ENCODE data around the gene TENT4A.

Gene TENT4A

DNA sequence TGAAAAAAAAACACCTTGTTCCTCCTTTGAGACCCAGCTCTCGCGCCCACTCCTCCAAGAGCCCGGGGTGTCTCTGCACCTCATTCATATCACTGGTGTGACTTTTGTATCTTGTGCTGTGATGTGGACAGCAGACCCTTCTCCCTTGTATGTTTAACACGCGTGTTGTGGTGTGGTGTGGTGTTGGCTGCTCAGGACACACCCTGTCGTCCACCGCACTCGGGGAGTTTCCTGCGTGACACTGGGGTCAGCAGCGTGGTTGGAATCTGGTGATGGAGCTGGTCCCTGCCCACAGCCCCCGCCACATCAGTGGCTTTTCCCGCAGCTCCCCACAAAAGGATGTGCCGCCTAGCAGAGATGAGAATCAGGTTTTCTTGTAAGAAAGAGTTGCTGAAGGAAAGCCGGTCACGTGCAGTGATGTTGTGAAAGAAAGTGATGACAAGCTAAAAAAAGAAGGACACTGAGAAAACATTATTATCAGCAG is 61.5 kb downstream of the TENT4A start:
- POLR2A ChIA-PET (ENCODE audit: low non-redundant PET): no interaction called here
- no peak for DNase-seq (ENCODE audit: low spot score)
- peak overlapping the region; percentile 46 for H3K27ac ChIP-seq
- CTCF ChIA-PET: no interaction called here
- TF ChIP-seq, protein P1, sequence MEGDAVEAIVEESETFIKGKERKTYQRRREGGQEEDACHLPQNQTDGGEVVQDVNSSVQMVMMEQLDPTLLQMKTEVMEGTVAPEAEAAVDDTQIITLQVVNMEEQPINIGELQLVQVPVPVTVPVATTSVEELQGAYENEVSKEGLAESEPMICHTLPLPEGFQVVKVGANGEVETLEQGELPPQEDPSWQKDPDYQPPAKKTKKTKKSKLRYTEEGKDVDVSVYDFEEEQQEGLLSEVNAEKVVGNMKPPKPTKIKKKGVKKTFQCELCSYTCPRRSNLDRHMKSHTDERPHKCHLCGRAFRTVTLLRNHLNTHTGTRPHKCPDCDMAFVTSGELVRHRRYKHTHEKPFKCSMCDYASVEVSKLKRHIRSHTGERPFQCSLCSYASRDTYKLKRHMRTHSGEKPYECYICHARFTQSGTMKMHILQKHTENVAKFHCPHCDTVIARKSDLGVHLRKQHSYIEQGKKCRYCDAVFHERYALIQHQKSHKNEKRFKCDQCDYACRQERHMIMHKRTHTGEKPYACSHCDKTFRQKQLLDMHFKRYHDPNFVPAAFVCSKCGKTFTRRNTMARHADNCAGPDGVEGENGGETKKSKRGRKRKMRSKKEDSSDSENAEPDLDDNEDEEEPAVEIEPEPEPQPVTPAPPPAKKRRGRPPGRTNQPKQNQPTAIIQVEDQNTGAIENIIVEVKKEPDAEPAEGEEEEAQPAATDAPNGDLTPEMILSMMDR (conservative IDR thresholded peaks at IDR 0.05; ENCODE audit: low read depth): no peak

DNA sequence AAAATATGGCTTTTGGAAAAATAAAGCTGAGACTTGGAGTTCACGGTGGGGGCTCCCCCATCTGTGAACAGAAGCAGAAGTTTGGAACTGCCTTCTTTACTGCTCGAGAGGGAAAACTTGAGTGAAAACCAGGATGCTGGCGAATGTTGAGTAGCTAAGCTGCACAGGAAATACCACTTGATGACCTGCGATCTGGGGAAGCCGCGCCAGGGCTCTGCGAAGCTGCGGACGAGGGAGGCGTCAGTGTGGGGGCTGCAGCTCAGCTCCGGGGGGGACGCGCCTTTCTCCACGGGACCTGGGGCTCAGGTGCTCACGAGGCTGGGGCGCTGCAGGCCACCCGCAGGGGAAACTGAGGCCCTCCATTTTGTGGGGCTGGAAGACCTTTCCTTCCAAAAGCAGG is 62.3 kb downstream of the TENT4A start:
- no peak for DNase-seq (ENCODE audit: low spot score)
- POLR2A ChIA-PET (ENCODE audit: low non-redundant PET): no interaction called here
- TF ChIP-seq, protein P1 (conservative IDR thresholded peaks at IDR 0.05; ENCODE audit: low read depth): no peak
- H3K27ac ChIP-seq: peak overlapping the region; percentile 46
- CTCF ChIA-PET: no interaction called here

DNA sequence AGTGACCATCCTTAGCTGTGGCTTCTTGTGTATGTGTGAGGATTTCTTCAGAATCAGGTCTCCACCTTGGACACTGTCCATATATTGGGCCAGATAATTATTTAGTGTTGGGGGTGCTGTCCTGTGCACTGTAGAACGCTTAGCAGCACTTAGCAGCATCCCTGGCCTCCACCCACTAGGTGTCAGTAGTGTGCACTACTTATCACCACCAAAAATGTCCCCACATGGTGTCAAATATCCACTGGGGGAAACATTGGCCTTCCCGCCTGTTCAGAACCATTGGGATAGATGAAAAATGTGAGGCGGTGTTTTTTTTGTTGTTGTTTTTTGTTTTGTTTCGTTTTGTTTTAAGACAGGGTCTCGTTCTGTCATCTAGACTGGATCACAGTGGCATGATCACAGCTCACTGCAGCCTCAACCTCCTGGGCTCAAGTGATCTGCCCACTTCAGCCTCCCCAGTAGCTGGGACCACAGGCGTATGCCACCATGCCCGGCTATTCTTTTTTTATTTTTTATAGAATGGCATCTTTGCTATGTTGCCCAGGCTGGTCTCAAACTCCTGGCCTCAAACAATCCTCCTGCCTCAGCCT is 67.7 kb downstream of the TENT4A start:
- TF ChIP-seq, protein P1 (conservative IDR thresholded peaks at IDR 0.05; ENCODE audit: low read depth): peak; percentile 47
- DNase-seq (ENCODE audit: low spot score): no peak
- ChIA-PET POLR2A (ENCODE audit: low non-redundant PET) (no interaction called here), CTCF (interaction anchor here (0.7 kb wide), 1 partner anchor 15 kb away, joined by 4 read pairs; no protein-coding TSS in a partner anchor)
- H3K27ac ChIP-seq: no peak overlapping the region

DNA sequence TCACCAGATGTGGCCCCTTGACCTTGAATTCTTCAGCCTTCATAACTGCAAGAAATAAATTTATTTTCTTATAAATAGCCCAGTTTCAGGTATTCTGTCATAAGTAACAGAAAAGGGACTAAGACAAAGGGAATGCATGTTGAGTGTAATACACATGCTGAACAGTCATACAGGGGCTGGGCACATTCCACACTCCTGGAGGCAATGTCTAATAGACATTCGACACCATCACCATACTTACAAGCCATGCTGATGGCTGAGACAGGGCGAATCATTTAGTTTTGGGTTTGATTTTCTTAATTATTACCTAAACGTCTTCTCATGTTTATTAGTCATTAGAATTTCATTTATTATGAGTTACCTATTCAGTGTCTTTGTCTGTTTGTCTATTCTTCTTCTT is 68.5 kb downstream of the TENT4A start:
- POLR2A ChIA-PET (ENCODE audit: low non-redundant PET): no interaction called here
- TF ChIP-seq, protein P1 (conservative IDR thresholded peaks at IDR 0.05; ENCODE audit: low read depth): no peak
- DNase-seq (ENCODE audit: low spot score): no peak
- no peak overlapping the region for H3K27ac ChIP-seq
- CTCF ChIA-PET: no interaction called here

DNA sequence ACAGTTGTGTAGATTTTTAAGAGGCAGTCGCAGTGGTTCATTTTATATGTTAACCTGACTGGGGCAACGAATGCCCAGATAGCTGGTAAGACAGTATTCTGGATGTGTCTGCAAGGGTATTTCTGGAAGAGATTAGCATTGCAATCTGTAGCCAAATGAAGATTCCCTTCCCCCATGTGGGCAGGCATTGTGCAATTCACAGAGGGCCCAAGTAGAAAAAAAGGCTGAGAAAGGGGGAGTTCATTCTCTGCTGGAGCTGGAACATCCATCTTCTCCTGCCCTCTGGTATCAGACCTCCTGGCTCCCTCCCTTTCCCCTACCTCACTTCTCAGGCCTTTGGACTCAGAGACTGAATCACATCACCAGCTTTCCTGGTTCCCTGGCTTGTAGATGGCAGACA is 70.6 kb downstream of the TENT4A start:
- TF ChIP-seq, protein P1 (conservative IDR thresholded peaks at IDR 0.05; ENCODE audit: low read depth): no peak
- ChIA-PET POLR2A (ENCODE audit: low non-redundant PET) (no interaction called here), CTCF (interaction anchor here (0.8 kb wide), 1 partner anchor 13 kb away, joined by 4 read pairs; no protein-coding TSS in a partner anchor)
- H3K27ac ChIP-seq: no peak overlapping the region
- no peak for DNase-seq (ENCODE audit: low spot score)

DNA sequence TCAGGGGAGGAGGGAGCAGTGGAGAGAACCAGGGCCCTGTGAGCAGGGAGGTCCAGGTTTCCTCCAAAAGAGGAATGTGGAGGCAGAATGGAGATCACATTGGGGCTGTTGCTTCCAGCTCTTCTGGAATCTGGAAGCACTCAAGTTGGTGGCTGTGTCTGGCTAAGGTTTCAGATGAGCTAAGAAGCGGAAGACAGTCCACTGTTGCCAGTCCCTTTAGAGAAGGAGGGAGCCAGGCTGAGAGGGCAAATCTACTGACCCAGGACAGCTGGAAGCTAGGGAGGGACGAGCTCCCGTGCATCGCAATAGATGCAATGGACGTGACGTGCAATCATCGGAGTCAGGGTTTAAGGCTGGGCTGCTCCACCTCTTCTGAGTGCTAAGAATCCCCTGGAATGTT is 71.2 kb downstream of the TENT4A start:
- TF ChIP-seq, protein P1 (conservative IDR thresholded peaks at IDR 0.05; ENCODE audit: low read depth): no peak
- no peak overlapping the region for H3K27ac ChIP-seq
- DNase-seq (ENCODE audit: low spot score): no peak
- POLR2A ChIA-PET (ENCODE audit: low non-redundant PET): no interaction called here
- CTCF ChIA-PET: interaction anchor here (0.6 to 0.8 kb wide), 2 partner anchors 12 to 17 kb away, joined by 3 to 4 read pairs; no protein-coding TSS in a partner anchor

Measured in RWPE1 (cell line).